Activated naive CD4-positive, alpha-beta T cell treated with anti-CD3 and anti-CD28 coated beads, Interleukin-2, amount 50 U/mL, for 16 hours (primary cell): Measurements from ENCODE around the gene RET.
A peak's percentile ranks its signal among the peaks of the same experiment; 100 is the strongest.

Source experiments
- DNase-seq: peaks from one replicate; pipeline ENCODE4 v3.0.0-alpha.2; 2020

The RET gene

GRCh38 chr10:43044961-43045621 lies 31.8 kb upstream of the RET start:
- no peak for DNase-seq

GRCh38 chr10:43045631-43046287 lies 31.1 kb upstream of the RET start:
- no peak for DNase-seq

GRCh38 chr10:43046288-43046991 lies 30.4 kb upstream of the RET start:
- peak; percentile 3 for DNase-seq

- no peak for DNase-seq
These were observed 29.4 kb upstream of the RET start for GRCh38 chr10:43047288-43047970.

GRCh38 chr10:43048301-43049051 lies 28.4 kb upstream of the RET start:
- DNase-seq, result no peak

- no peak for DNase-seq
These were observed 27.8 kb upstream of the RET start for GRCh38 chr10:43049081-43049551.

GRCh38 chr10:43050011-43050410 lies 26.9 kb upstream of the RET start:
- no peak for DNase-seq

GRCh38 chr10:43053825-43054224 lies 23.0 kb upstream of the RET start:
- DNase-seq, result no peak

- DNase-seq, result no peak
These were observed 22.3 kb upstream of the RET start for GRCh38 chr10:43054593-43054992.

- DNase-seq, result no peak
These were observed 21.7 kb upstream of the RET start for GRCh38 chr10:43055217-43055616.

- DNase-seq, result no peak
These were observed 20.8 kb upstream of the RET start for GRCh38 chr10:43055991-43056567.

- DNase-seq, result peak; percentile 5
These were observed 20.3 kb upstream of the RET start for GRCh38 chr10:43056568-43057011.

GRCh38 chr10:43057231-43057711 lies 19.6 kb upstream of the RET start:
- DNase-seq, result peak; percentile 2

- DNase-seq, result peak; percentile 2
These were observed 19.0 kb upstream of the RET start for GRCh38 chr10:43057831-43058340.

- DNase-seq, result peak; percentile 2
These were observed 18.0 kb upstream of the RET start for GRCh38 chr10:43058716-43059335.

GRCh38 chr10:43059336-43059720 lies 17.5 kb upstream of the RET start:
- no peak for DNase-seq

- no peak for DNase-seq
These were observed 17.0 kb upstream of the RET start for GRCh38 chr10:43059828-43060227.

- DNase-seq, result no peak
These were observed 16.6 kb upstream of the RET start for GRCh38 chr10:43060291-43060690.

GRCh38 chr10:43061331-43061730 lies 15.5 kb upstream of the RET start:
- DNase-seq, result no peak

GRCh38 chr10:43061760-43062159 lies 15.1 kb upstream of the RET start:
- DNase-seq, result no peak

- no peak for DNase-seq
These were observed 14.3 kb upstream of the RET start for GRCh38 chr10:43062402-43063160.
